HepG2 (cell line): Measurements from ENCODE around the gene ZC3H4. TPM values are rescaled to one million over a fixed set of nuclear protein-coding genes. Genes with fewer than 3 reads are reported as not detected.

Source experiments
- ARID4A ChIP-seq: sonication (generic); formaldehyde crosslinking; IDR thresholded peaks from 2 replicates; pipeline ENCODE4 v1.5.0; 2020; ENCODE audit warnings: mild to moderate bottlenecking, missing genetic modification reagents, borderline replicate concordance
- ATF1 ChIP-seq: IDR thresholded peaks from 2 replicates; pipeline ENCODE4 v1.6.1; 2016; ENCODE audit warnings: mild to moderate bottlenecking, control low read depth
- ATRX ChIP-seq: sonication (generic); formaldehyde crosslinking; IDR thresholded peaks from 2 replicates; pipeline ENCODE4 v1.4.0; 2020; ENCODE audit warnings: missing genetic modification reagents, borderline replicate concordance
- CENPBD1 ChIP-seq: sonication (generic); formaldehyde crosslinking; IDR thresholded peaks from 2 replicates; pipeline ENCODE4 v1.8.0; 2022; ENCODE audit warnings: missing genetic modification reagents, low read depth, mild to moderate bottlenecking, borderline replicate concordance
- DBP ChIP-seq: sonication (generic); formaldehyde crosslinking; IDR thresholded peaks from 2 replicates; pipeline ENCODE4 v1.4.0; 2020; ENCODE audit warnings: missing genetic modification reagents; ENCODE audit errors: not compliant biosample characterization
- HCFC1 ChIP-seq: fragments of 150-350 bp; IDR thresholded peaks from 2 replicates; pipeline ENCODE4 v1.6.1; 2014; ENCODE audit warnings: low read depth, low read length
- HMGXB4 ChIP-seq, 2 experiments: sonication (generic) in 1 of 2; formaldehyde crosslinking in 1 of 2; IDR thresholded peaks; 2 replicates each; pipeline versions ENCODE4 v1.4.0 to v1.6.1; 2018 to 2020; ENCODE audit warnings: missing genetic modification reagents in 2 of 2, borderline replicate concordance in 1 of 2, low read depth in 1 of 2, mild to moderate bottlenecking in 1 of 2, missing biosample characterization in 1 of 2
- JARID2 ChIP-seq: sonication (generic); formaldehyde crosslinking; IDR thresholded peaks from 2 replicates; pipeline ENCODE4 v1.8.1; 2023; ENCODE audit warnings: missing genetic modification reagents, inconsistent platforms; ENCODE audit not compliant: insufficient replicate concordance
- KDM2A ChIP-seq: sonication (generic); formaldehyde crosslinking; IDR thresholded peaks from 2 replicates; pipeline ENCODE4 v1.4.0; 2020; ENCODE audit warnings: low read depth, missing genetic modification reagents, borderline replicate concordance
- PHF21A ChIP-seq: sonication (generic); formaldehyde crosslinking; IDR thresholded peaks from 2 replicates; pipeline ENCODE4 v1.5.0; 2020; ENCODE audit warnings: mild to moderate bottlenecking, missing genetic modification reagents
- RORA ChIP-seq: sonication (generic); formaldehyde crosslinking; IDR thresholded peaks from 2 replicates; pipeline ENCODE4 v1.5.0; 2020; ENCODE audit warnings: mild to moderate bottlenecking, missing genetic modification reagents, moderate library complexity
- SNRNP70 ChIP-seq: fragments of 200-400 bp; formaldehyde crosslinking; IDR thresholded peaks from 2 replicates; pipeline ENCODE4 v1.6.1; 2017; ENCODE audit warnings: mild to moderate bottlenecking, low read depth, low read length, moderate library complexity
- ZFP36 ChIP-seq: fragments of 150-350 bp; IDR thresholded peaks from 2 replicates; pipeline ENCODE4 v1.6.1; 2018; ENCODE audit warnings: borderline replicate concordance, low read length, low read depth; ENCODE audit not compliant: partially characterized antibody
- ZFP37 ChIP-seq: sonication (generic); formaldehyde crosslinking; IDR thresholded peaks from 2 replicates; pipeline ENCODE4 v1.4.0; 2020; ENCODE audit warnings: missing genetic modification reagents, borderline replicate concordance
- ZNF143 ChIP-seq: sonication (generic); formaldehyde crosslinking; IDR thresholded peaks from 2 replicates; pipeline ENCODE4 v1.4.0; 2020; ENCODE audit warnings: missing genetic modification reagents
- ZNF253 ChIP-seq: sonication (generic); formaldehyde crosslinking; IDR thresholded peaks from 2 replicates; pipeline ENCODE4 v1.8.0; 2022; ENCODE audit warnings: mild to moderate bottlenecking, missing genetic modification reagents, borderline replicate concordance
- ZNF430 ChIP-seq: sonication (generic); formaldehyde crosslinking; IDR thresholded peaks from 2 replicates; pipeline ENCODE4 v1.9.0; 2021; ENCODE audit warnings: mild to moderate bottlenecking, missing genetic modification reagents
- ZNF567 ChIP-seq: sonication (generic); formaldehyde crosslinking; IDR thresholded peaks from 2 replicates; pipeline ENCODE4 v1.8.1; 2023; ENCODE audit warnings: mild to moderate bottlenecking, missing genetic modification reagents, borderline replicate concordance
- ZNF589 ChIP-seq: sonication (generic); formaldehyde crosslinking; conservative IDR thresholded peaks from 2 replicates; pipeline ENCODE4 v1.8.0; 2022; ENCODE audit warnings: mild to moderate bottlenecking, moderate library complexity, missing genetic modification reagents
- ZNF850 ChIP-seq: sonication (generic); formaldehyde crosslinking; conservative IDR thresholded peaks from 2 replicates; pipeline ENCODE4 v1.9.0; 2021; ENCODE audit warnings: mild to moderate bottlenecking, missing genetic modification reagents
- polyA plus RNA-seq, 8 experiments: library from polyadenylated mRNA; depleted of rRNA in 3 of 8; stranded (reverse) in 7 of 8; unstranded in 1 of 8; fragments of >200 nt; fragmentation: Illumina TruSeq in 4 of 8; extraction: Trizol in 4 of 8; gene quantifications; 2 replicates each; pipeline versions ENCODE4 v1.2.1 to v1.2.3, GENCODE V29; 2011 to 2016; ENCODE audit warnings: low read depth in 4 of 8, missing spikeins in 1 of 8, mixed read lengths in 1 of 8; ENCODE audit not compliant: insufficient read depth in 1 of 8
- total RNA-seq, 5 experiments: library from RNA; depleted of rRNA; stranded (reverse); fragments of >200 nt; fragmentation: Illumina TruSeq; extraction: Trizol; gene quantifications; 2 replicates each; pipeline ENCODE4 v1.2.3, GENCODE V29; 2016; ENCODE audit warnings: low read depth in 1 of 5

ZC3H4 gene
- total and polyA plus RNA-seq, 2 of the 13 experiments (the other 11 are each of a cell fraction or from before 2014, with no cell fraction given), result 1.8 to 10.7 TPM

GRCh38 chr19:47047763-47048405, 65.7 kb downstream of the ZC3H4 start (continued):
- peak in 1 of 2 experiments; percentile 53; a peak in 1 of 4 replicates for TF ChIP-seq HMGXB4 (CRISPR knock-in tag; IDR thresholded peaks at IDR 0.05; ENCODE audit: borderline replicate concordance in 1 of 2, low read depth in 1 of 2)
- TF ChIP-seq ATRX, result no peak
- TF ChIP-seq ZNF850 (CRISPR knock-in tag), result no peak
- peak; percentile 58; the same call in 1 of the 2 replicates for TF ChIP-seq ZNF143 (CRISPR knock-in tag)
- TF ChIP-seq RORA (CRISPR knock-in tag), result no peak
- TF ChIP-seq HCFC1, result no peak
- TF ChIP-seq ARID4A (CRISPR knock-in tag), result peak; percentile 59; the same call in 1 of the 2 replicates
- peak; percentile 65; the same call in 1 of the 2 replicates for TF ChIP-seq PHF21A (CRISPR knock-in tag)
- no peak for TF ChIP-seq ZNF430
- no peak for TF ChIP-seq JARID2 (CRISPR knock-in tag)
- no peak for TF ChIP-seq ZFP37
- TF ChIP-seq ZNF567 (CRISPR knock-in tag), result no peak
- TF ChIP-seq ZFP36, result no peak
- no peak for TF ChIP-seq CENPBD1
- TF ChIP-seq ATF1 (CRISPR knock-in tag), result no peak
- TF ChIP-seq SNRNP70, result no peak
- TF ChIP-seq ZNF589 (CRISPR knock-in tag), result no peak
- TF ChIP-seq KDM2A (CRISPR knock-in tag), result peak; percentile 46
- no peak for TF ChIP-seq DBP (CRISPR knock-in tag)
- no peak for TF ChIP-seq ZNF253 (CRISPR knock-in tag)
